ENCODE data around the gene TEF.

DNA sequence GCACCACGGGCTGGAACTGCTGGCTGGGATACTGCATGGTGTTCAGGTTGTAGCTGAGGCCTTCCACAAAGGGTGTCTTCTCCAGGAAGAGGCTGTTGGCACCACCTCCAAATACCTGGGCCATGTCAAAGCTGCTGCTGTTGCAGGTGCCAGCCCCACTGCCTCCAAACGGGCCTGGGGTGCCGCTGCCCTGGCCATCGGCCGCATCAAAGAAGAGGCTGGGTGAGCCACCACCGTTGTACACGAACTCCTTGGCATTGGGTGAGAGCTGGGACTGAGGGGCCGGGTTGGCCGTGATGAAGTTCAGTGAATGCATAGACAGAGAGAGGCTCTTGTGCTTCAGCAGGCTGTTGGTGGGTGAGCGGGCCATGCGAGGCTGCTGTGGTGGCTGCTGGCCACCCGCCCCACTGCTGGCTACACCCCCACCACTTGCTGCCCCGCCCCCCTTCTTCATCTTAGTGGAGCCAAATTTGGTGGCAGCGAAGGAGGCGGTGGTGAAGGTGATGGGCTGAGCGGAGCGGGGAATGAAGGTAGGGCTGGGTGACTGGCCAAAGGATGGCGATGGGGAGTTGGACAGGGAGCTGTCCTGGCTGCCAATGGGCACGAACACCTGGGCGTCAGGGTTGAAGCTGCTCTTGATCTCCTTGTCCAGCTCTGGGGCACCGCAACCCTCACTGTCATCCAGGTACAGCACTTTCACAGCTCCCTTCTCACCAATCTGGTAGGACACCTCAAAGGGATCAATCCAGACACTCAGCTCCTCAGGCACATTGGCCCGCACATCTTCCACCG, 54.8 kb downstream of the TEF start:
- TF ChIP-seq, protein P1, sequence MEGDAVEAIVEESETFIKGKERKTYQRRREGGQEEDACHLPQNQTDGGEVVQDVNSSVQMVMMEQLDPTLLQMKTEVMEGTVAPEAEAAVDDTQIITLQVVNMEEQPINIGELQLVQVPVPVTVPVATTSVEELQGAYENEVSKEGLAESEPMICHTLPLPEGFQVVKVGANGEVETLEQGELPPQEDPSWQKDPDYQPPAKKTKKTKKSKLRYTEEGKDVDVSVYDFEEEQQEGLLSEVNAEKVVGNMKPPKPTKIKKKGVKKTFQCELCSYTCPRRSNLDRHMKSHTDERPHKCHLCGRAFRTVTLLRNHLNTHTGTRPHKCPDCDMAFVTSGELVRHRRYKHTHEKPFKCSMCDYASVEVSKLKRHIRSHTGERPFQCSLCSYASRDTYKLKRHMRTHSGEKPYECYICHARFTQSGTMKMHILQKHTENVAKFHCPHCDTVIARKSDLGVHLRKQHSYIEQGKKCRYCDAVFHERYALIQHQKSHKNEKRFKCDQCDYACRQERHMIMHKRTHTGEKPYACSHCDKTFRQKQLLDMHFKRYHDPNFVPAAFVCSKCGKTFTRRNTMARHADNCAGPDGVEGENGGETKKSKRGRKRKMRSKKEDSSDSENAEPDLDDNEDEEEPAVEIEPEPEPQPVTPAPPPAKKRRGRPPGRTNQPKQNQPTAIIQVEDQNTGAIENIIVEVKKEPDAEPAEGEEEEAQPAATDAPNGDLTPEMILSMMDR (IDR thresholded peaks at IDR 0.05; ENCODE audit: poor library complexity) = no peak
- no peak for TF ChIP-seq EZH2phosphoT487 (IDR thresholded peaks at IDR 0.05; ENCODE audit: low read depth, severe bottlenecking, unreplicated experiment)
